Keratinocyte (primary cell): ENCODE measurements around the gene MOB3B. TPM values are rescaled to one million over a fixed set of nuclear protein-coding genes. Genes with fewer than 3 reads are reported as not detected.

Experiments used
- DNase-seq: peaks from one replicate; pipeline ENCODE4 v3.0.0-alpha.2; 2011; ENCODE audit warnings: low read depth, missing footprints, low spot score
- FAIRE-seq: peaks from 2 replicates; lab custom pipeline; 2011; peaks lifted over from hg19 to GRCh38; lab: Jason Lieb, UNC
- H2AFZ ChIP-seq: 2 replicates; pipeline ENCODE4 v1.6.0; 2012; ENCODE audit warnings: low read length, control low read depth, inconsistent platforms; ENCODE audit not compliant: control insufficient read depth
- H3K27ac ChIP-seq: 2 replicates; pipeline ENCODE4 v1.5.1; 2011; ENCODE audit warnings: low read length; ENCODE audit not compliant: control insufficient read depth, insufficient read depth
- H3K27me3 ChIP-seq: 3 replicates; pipeline ENCODE4 v1.6.0; 2011; ENCODE audit warnings: low read length; ENCODE audit not compliant: control insufficient read depth, insufficient read depth; ENCODE audit errors: extremely low read depth
- H3K36me3 ChIP-seq, 2 experiments: 2 replicates in 1 of 2; 3 replicates in 1 of 2; pipeline ENCODE4 v1.5.1; 2011; ENCODE audit warnings: low read length in 2 of 2, mild to moderate bottlenecking in 1 of 2; ENCODE audit not compliant: control insufficient read depth in 2 of 2, insufficient read depth in 2 of 2; ENCODE audit errors: extremely low read depth in 1 of 2
- H3K4me1 ChIP-seq: 3 replicates; pipeline ENCODE4 v1.5.1; 2011; ENCODE audit warnings: low read length; ENCODE audit not compliant: control insufficient read depth, insufficient read depth; ENCODE audit errors: extremely low read depth
- H3K4me2 ChIP-seq: 3 replicates; pipeline ENCODE4 v1.6.0; 2011; ENCODE audit warnings: low read depth, low read length; ENCODE audit not compliant: control insufficient read depth, insufficient read depth; ENCODE audit errors: extremely low read depth
- H3K4me3 ChIP-seq, 3 experiments: fragments of 200-600 bp in 1 of 3; sonication (generic) in 1 of 3; 2 replicates in 2 of 3; 3 replicates in 1 of 3; pipeline ENCODE4 v1.5.1; 2011 to 2016; ENCODE audit warnings: low read length in 3 of 3, mild to moderate bottlenecking in 3 of 3, control low read depth in 2 of 3, inconsistent platforms in 1 of 3, low read depth in 1 of 3, mixed read lengths in 1 of 3, mixed run types in 1 of 3, moderate library complexity in 1 of 3; ENCODE audit not compliant: control insufficient read depth in 2 of 3, insufficient read depth in 2 of 3; ENCODE audit errors: extremely low read depth in 1 of 3
- H3K79me2 ChIP-seq: 2 replicates; pipeline ENCODE4 v1.6.0; 2012; ENCODE audit warnings: low read length; ENCODE audit not compliant: control insufficient read depth, insufficient read depth
- H3K9ac ChIP-seq: 3 replicates; pipeline ENCODE4 v1.6.0; 2011; ENCODE audit warnings: low read length; ENCODE audit not compliant: control insufficient read depth, insufficient read depth; ENCODE audit errors: extremely low read depth
- H3K9me1 ChIP-seq: 3 replicates; pipeline ENCODE4 v1.6.0; 2011; ENCODE audit warnings: low read length; ENCODE audit not compliant: control insufficient read depth, insufficient read depth; ENCODE audit errors: extremely low read depth
- H3K9me3 ChIP-seq: 2 replicates; pipeline ENCODE4 v1.5.1; 2012; ENCODE audit warnings: low read depth, low read length; ENCODE audit not compliant: control insufficient read depth
- H4K20me1 ChIP-seq: 3 replicates; pipeline ENCODE4 v1.6.0; 2011; ENCODE audit warnings: low read length; ENCODE audit not compliant: control insufficient read depth, insufficient read depth; ENCODE audit errors: extremely low read depth
- CTCF ChIP-seq, 3 experiments: IDR thresholded peaks in 1 of 3; conservative IDR thresholded peaks in 1 of 3; optimal IDR thresholded peaks in 1 of 3; 2 replicates in 2 of 3; 3 replicates in 1 of 3; pipeline versions ENCODE3 to v1.5.1; 2011; ENCODE audit warnings: low read length in 3 of 3, mild to moderate bottlenecking in 3 of 3, moderate library complexity in 2 of 3, control low read depth in 1 of 3, inconsistent platforms in 1 of 3; ENCODE audit not compliant: insufficient read depth in 2 of 3; ENCODE audit errors: extremely low read depth in 1 of 3
- EZH2 ChIP-seq: IDR thresholded peaks from one replicate; pipeline ENCODE4 v1.6.1; 2012; ENCODE audit warnings: inconsistent platforms, mild to moderate bottlenecking, low read length, moderate library complexity
- dilution Hi-C: fragments of 300-500 bp; cut with MboI; formaldehyde crosslinking; loops from one replicate; pipeline ENCODE4 v1.7.0; 2020; ENCODE audit warnings: low sequenced_read_pairs; ENCODE audit not compliant: extremely low pct_ligation_motif_present
- polyA plus RNA-seq, 5 experiments: library from polyadenylated mRNA; depleted of rRNA in 3 of 5; stranded (reverse) in 3 of 5; stranded (forward) in 1 of 5; unstranded in 1 of 5; fragments of >200 nt; gene quantifications; 1 replicate in 1 of 5; 2 replicates in 3 of 5; 3 replicates in 1 of 5; pipeline versions ENCODE4 v1.2.1 to v1.2.3, GENCODE V29; 2011 to 2012; ENCODE audit warnings: missing spikeins in 2 of 5, low read depth in 1 of 5, low replicate concordance in 1 of 5

MOB3B gene
- polyA plus RNA-seq, 1 donor (not counting 4 experiments of a cell fraction or from before 2014, with no cell fraction given): 35.3 TPM

DNA sequence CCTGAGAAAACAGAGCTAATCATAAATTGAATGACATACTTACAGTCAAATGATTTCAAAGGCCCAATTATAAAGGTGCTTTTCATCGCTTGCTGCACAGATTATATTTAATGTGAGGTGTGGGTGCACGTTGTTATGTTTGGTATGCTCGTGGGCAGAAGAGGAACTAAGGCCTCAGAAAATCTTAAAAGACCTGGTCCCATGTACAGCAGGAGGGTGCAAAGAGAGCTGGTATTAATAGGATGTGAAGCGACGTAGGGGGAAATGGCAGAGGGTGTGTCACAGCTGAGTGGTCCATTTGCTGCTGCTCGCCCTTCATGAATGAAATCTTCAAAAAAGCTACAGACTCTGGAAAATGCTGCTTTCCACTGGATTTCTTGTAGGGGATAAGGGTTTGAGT, 46.0 kb downstream of the MOB3B start:
- peaks cover 41% of the 10 kb centered on the region for H3K79me2 ChIP-seq
- no peaks in the 10 kb centered on the region for H3K9me1 ChIP-seq
- TF ChIP-seq EZH2: no peak
- no peak for TF ChIP-seq CTCF (optimal IDR thresholded peaks at IDR 0.05 in 1 of 3, IDR thresholded peaks at IDR 0.05 in 1 of 3, conservative IDR thresholded peaks at IDR 0.05 in 1 of 3; ENCODE audit: extremely low read depth in 1 of 3, insufficient read depth in 2 of 3, low read length in 3 of 3)
- H3K4me2 ChIP-seq: no peak overlapping the region
- H3K9ac ChIP-seq: no peak overlapping the region
- FAIRE-seq: no peak
- dilution Hi-C loops: no loop called here
- H4K20me1 ChIP-seq: no peaks in the 10 kb centered on the region
- peaks cover 0 to 7% of the 10 kb centered on the region in 2 experiments for H3K36me3 ChIP-seq
- H3K27me3 ChIP-seq: no peaks in the 10 kb centered on the region
- no peak for DNase-seq
- peaks cover 5% of the 10 kb centered on the region for H3K4me1 ChIP-seq
- H3K9me3 ChIP-seq: no peaks in the 10 kb centered on the region
- H3K27ac ChIP-seq: no peak overlapping the region
- no peak overlapping the region for H3K4me3 ChIP-seq
- no peak overlapping the region for H2AFZ ChIP-seq

GRCh38 chr9:27482709-27483108, 46.9 kb downstream of the MOB3B start:
- no peak overlapping the region for H3K4me3 ChIP-seq
- no peaks in the 10 kb centered on the region for H3K9me1 ChIP-seq
- DNase-seq (no peak), FAIRE-seq (no peak)
- H2AFZ ChIP-seq: no peak overlapping the region
- H3K4me1 ChIP-seq: no peaks in the 10 kb centered on the region
- H3K9ac ChIP-seq: no peak overlapping the region
- no peaks in the 10 kb centered on the region for H3K27me3 ChIP-seq
- H3K4me2 ChIP-seq: no peak overlapping the region
- H3K27ac ChIP-seq: no peak overlapping the region
- H4K20me1 ChIP-seq: no peaks in the 10 kb centered on the region
- H3K36me3 ChIP-seq: peaks cover 0 to 7% of the 10 kb centered on the region in 2 experiments
- H3K79me2 ChIP-seq: peaks cover 38% of the 10 kb centered on the region
- TF ChIP-seq EZH2 (no peak), CTCF (optimal IDR thresholded peaks at IDR 0.05 in 1 of 3, IDR thresholded peaks at IDR 0.05 in 1 of 3, conservative IDR thresholded peaks at IDR 0.05 in 1 of 3; ENCODE audit: extremely low read depth in 1 of 3, insufficient read depth in 2 of 3, low read length in 3 of 3) (no peak)
- dilution Hi-C loops: no loop called here
- no peaks in the 10 kb centered on the region for H3K9me3 ChIP-seq
